A673 (cell line): ENCODE results near the gene PRKAG2. TPM values are rescaled to one million over a fixed set of nuclear protein-coding genes. Genes with fewer than 3 reads are reported as not detected.

Experiments used
- BruUV-seq: library from RNA; stranded (reverse); fragments of 400-500 nt; replicated peaks from 2 replicates; lab custom pipeline; 2021; lab: Mats Ljungman, UMichigan
- CTCF ChIA-PET: fragments of 300-600 bp; sonication (Branson Sonifier 250); formaldehyde crosslinking; loops from one replicate; lab custom pipeline; 2022; ENCODE audit warnings: antibody characterized with exemption; lab: Charles Lee
- POLR2A ChIA-PET: fragments of 300-600 bp; sonication (Branson Sonifier 250); formaldehyde crosslinking; loops from one replicate; lab custom pipeline; 2022; ENCODE audit warnings: antibody characterized with exemption; ENCODE audit not compliant: low non-redundant PET; lab: Charles Lee
- DNase-seq: peaks from one replicate; pipeline ENCODE4 v3.0.0-alpha.2; 2015; ENCODE audit warnings: low spot score
- H3K27ac ChIP-seq: fragments of 200-600 bp; sonication (generic); 2 replicates; pipeline ENCODE4 v1.5.1; 2016; ENCODE audit warnings: mixed run types, low read depth, mild to moderate bottlenecking, mixed read lengths, antibody characterized with exemption, low read length; ENCODE audit not compliant: poor library complexity, severe bottlenecking
- H3K27me3 ChIP-seq: fragments of 200-600 bp; sonication (generic); replicated peaks from 2 replicates; pipeline ENCODE4 v1.6.1; 2017; ENCODE audit warnings: mixed run types, low read depth, mild to moderate bottlenecking, mixed read lengths, antibody characterized with exemption, low read length; ENCODE audit not compliant: insufficient read depth, poor library complexity
- H3K36me3 ChIP-seq: fragments of 200-600 bp; sonication (generic); 2 replicates; pipeline ENCODE4 v1.6.1; 2016; ENCODE audit warnings: mixed run types, mild to moderate bottlenecking, mixed read lengths, antibody characterized with exemption, low read length; ENCODE audit not compliant: insufficient read depth, poor library complexity, severe bottlenecking
- H3K4me1 ChIP-seq: fragments of 200-600 bp; sonication (generic); 2 replicates; pipeline ENCODE4 v1.6.1; 2017; ENCODE audit warnings: mixed run types, mild to moderate bottlenecking, mixed read lengths, antibody characterized with exemption, low read length; ENCODE audit not compliant: insufficient read depth, poor library complexity, severe bottlenecking
- H3K4me3 ChIP-seq: fragments of 200-600 bp; sonication (generic); 2 replicates; pipeline ENCODE4 v1.5.1; 2016; ENCODE audit warnings: low read depth, mixed run types, mild to moderate bottlenecking, mixed read lengths, low read length; ENCODE audit not compliant: poor library complexity, severe bottlenecking
- H3K9me3 ChIP-seq: fragments of 200-600 bp; sonication (generic); 2 replicates; pipeline ENCODE4 v1.6.1; 2016; ENCODE audit warnings: mixed run types, low read depth, mild to moderate bottlenecking, mixed read lengths, antibody characterized with exemption, low read length; ENCODE audit not compliant: poor library complexity, severe bottlenecking
- CTCF ChIP-seq: fragments of 300-800, 200-600 bp; sonication (generic); conservative IDR thresholded peaks from 2 replicates; pipeline ENCODE4 v1.5.1; 2017; ENCODE audit warnings: low read depth, mild to moderate bottlenecking, antibody characterized with exemption, low read length, moderate library complexity, mixed read lengths
- EZH2 ChIP-seq: fragments of 200-600 bp; sonication (generic); IDR thresholded peaks from 2 replicates; pipeline ENCODE4 v1.6.1; 2017; ENCODE audit warnings: borderline replicate concordance, low read depth, mild to moderate bottlenecking, mixed read lengths, antibody characterized with exemption, low read length; ENCODE audit not compliant: poor library complexity, severe bottlenecking
- intact Hi-C: fragments of 100-400 bp; cut with micrococcal nuclease; formaldehyde crosslinking; loops from one replicate; pipeline ENCODE4 v1.10.0; 2022; ENCODE audit not compliant: unreplicated experiment
- total RNA-seq: library from RNA; stranded (reverse); gene quantifications from 2 replicates; pipeline ENCODE4 v1.2.3, GENCODE V29; 2021

PRKAG2 gene
- total RNA-seq, 1 experiment from 2014 or later = 11.6 TPM

GRCh38 chr7:151724250-151724915 lies 152.5 kb downstream of the PRKAG2 start:
- TF ChIP-seq CTCF = no peak
- TF ChIP-seq EZH2 = no peak
- no peaks in the 10 kb centered on the region for H3K4me1 ChIP-seq
- BruUV-seq = no TSS peak
- no peaks in the 10 kb centered on the region for H3K9me3 ChIP-seq
- no peak overlapping the region for H3K4me3 ChIP-seq
- no peaks in the 10 kb centered on the region for H3K36me3 ChIP-seq
- CTCF ChIA-PET = no interaction called here
- POLR2A ChIA-PET = no interaction called here
- H3K27me3 ChIP-seq = no peaks in the 10 kb centered on the region
- intact Hi-C loops = no loop called here
- no peak overlapping the region for H3K27ac ChIP-seq
- no peak for DNase-seq

GRCh38 chr7:151723321-151723720 lies 153.6 kb downstream of the PRKAG2 start:
- intact Hi-C loops = no loop called here
- no peak overlapping the region for H3K27ac ChIP-seq
- BruUV-seq = no TSS peak
- POLR2A ChIA-PET = no interaction called here
- CTCF ChIA-PET = no interaction called here
- H3K27me3 ChIP-seq = no peaks in the 10 kb centered on the region
- H3K36me3 ChIP-seq = no peaks in the 10 kb centered on the region
- H3K4me3 ChIP-seq = no peak overlapping the region
- DNase-seq = no peak
- H3K4me1 ChIP-seq = no peaks in the 10 kb centered on the region
- TF ChIP-seq CTCF = no peak
- no peak for TF ChIP-seq EZH2
- no peaks in the 10 kb centered on the region for H3K9me3 ChIP-seq

- no peaks in the 10 kb centered on the region for H3K27me3 ChIP-seq
- no peak overlapping the region for H3K27ac ChIP-seq
- no peak overlapping the region for H3K4me3 ChIP-seq
- CTCF ChIA-PET = no interaction called here
- no peaks in the 10 kb centered on the region for H3K9me3 ChIP-seq
- no TSS peak for BruUV-seq
- H3K36me3 ChIP-seq = no peaks in the 10 kb centered on the region
- intact Hi-C loops = no loop called here
- H3K4me1 ChIP-seq = no peaks in the 10 kb centered on the region
- no peak for DNase-seq
- POLR2A ChIA-PET = interaction anchor here (0.6 kb wide), 1 partner anchor 286 kb away, joined by 4 read pairs; no protein-coding TSS in a partner anchor
- TF ChIP-seq CTCF = no peak
- no peak for TF ChIP-seq EZH2
Observed at GRCh38 chr7:151722533-151722932, 154.4 kb downstream of the PRKAG2 start.
